ENCODE data around the gene ADAM22. TPM values are rescaled to one million over a fixed set of nuclear protein-coding genes. Genes with fewer than 3 reads are reported as not detected.

The ADAM22 gene
- total RNA-seq, 1 experiment from 2014 or later, result 10.0 TPM

GRCh38 chr7:88226201-88226600 is 292.1 kb downstream of the ADAM22 start (continued):
- TF ChIP-seq POLR2AphosphoS5 (IDR thresholded peaks at IDR 0.05; ENCODE audit: low read depth, low read length), result no peak
- no peak for TF ChIP-seq ELF1 (IDR thresholded peaks at IDR 0.05; ENCODE audit: borderline replicate concordance, low read depth)
- no peak for TF ChIP-seq CTCF (IDR thresholded peaks at IDR 0.05 in 2 of 3, conservative IDR thresholded peaks at IDR 0.05 in 1 of 3; ENCODE audit: borderline replicate concordance in 1 of 3, insufficient read depth in 1 of 3, low read depth in 2 of 3, low read length in 2 of 3)
- no peak for TF ChIP-seq MAX (IDR thresholded peaks at IDR 0.05)
- TF ChIP-seq ZNF274 (IDR thresholded peaks at IDR 0.05; ENCODE audit: low read depth, low read length), result no peak
- no peak for TF ChIP-seq RAD21 (IDR thresholded peaks at IDR 0.05; ENCODE audit: low read depth)

GRCh38 chr7:88226886-88227516 is 292.9 kb downstream of the ADAM22 start:
- Histone ChIP-seq H3K4me3 (replicated peaks in 1 of 2; ENCODE audit: low read depth in 1 of 2, low read length in 2 of 2) (peak overlapping the region in 1 of 2 experiments; percentile 22; a peak in 2 of 4 replicates), H3K27ac (ENCODE audit: low read depth, low read length) (peak overlapping the region; percentile 36; the same call in 1 of the 2 replicates), H3K9me3 (ENCODE audit: control insufficient read depth in 1 of 2, insufficient read depth in 1 of 2, low read depth in 1 of 2, low read length in 2 of 2) (no peaks in the 10 kb centered on the region), H3K4me2 (ENCODE audit: low read length) (peak overlapping the region; percentile 60), H3K27me3 (ENCODE audit: insufficient read depth, low read length) (no peaks in the 10 kb centered on the region), H4K20me1 (ENCODE audit: insufficient read depth) (no peaks in the 10 kb centered on the region), H3K36me3 (ENCODE audit: control insufficient read depth in 1 of 2, insufficient read depth in 2 of 2, low read length in 2 of 2) (no peaks in the 10 kb centered on the region), H3K4me1 (ENCODE audit: control insufficient read depth in 1 of 2, insufficient read depth in 2 of 2, low read length in 2 of 2) (peaks cover 17 to 37% of the 10 kb centered on the region in 2 experiments), H3K9ac (ENCODE audit: low read length) (0 out of 2 replicates have a peak overlapping the region, but pooled peaks have one; percentile 0), H3K79me2 (ENCODE audit: insufficient read depth, low read length) (no peaks in the 10 kb centered on the region), H3K9me2 (ENCODE audit: insufficient read depth) (no peaks in the 10 kb centered on the region), H2AFZ (ENCODE audit: low read depth, low read length, poor library complexity, severe bottlenecking) (no peak overlapping the region)
- CTCF ChIA-PET, result interaction anchor here (1.0 to 1.2 kb wide), 2 partner anchors 16 to 118 kb away, joined by 3 to 5 read pairs; no protein-coding TSS in a partner anchor
- POLR2A ChIA-PET, result no interaction called here
- no TSS peak for BruUV-seq (replicated peaks)
- intact Hi-C loops (cut with micrococcal nuclease), result no loop called here
- RAD21 ChIA-PET (ENCODE audit: low non-redundant PET in 1 of 2, low total read pairs in 2 of 2, uncharacterized antibody in 2 of 2, unreplicated experiment in 2 of 2), result no interaction called here
- TF ChIP-seq ELF1 (IDR thresholded peaks at IDR 0.05; ENCODE audit: borderline replicate concordance, low read depth) (no peak), CEBPB (IDR thresholded peaks at IDR 0.05; ENCODE audit: low read depth) (peak; percentile 82), RAD21 (IDR thresholded peaks at IDR 0.05; ENCODE audit: low read depth) (0 out of 2 replicates have a peak, but pooled peaks have one; percentile 15), EZH2phosphoT487 (IDR thresholded peaks at IDR 0.05; ENCODE audit: borderline replicate concordance) (no peak), ZFX (IDR thresholded peaks at IDR 0.05) (no peak), POLR2A (IDR thresholded peaks at IDR 0.05; ENCODE audit: borderline replicate concordance, extremely low read depth, insufficient read depth, insufficient read length) (no peak), ZNF274 (IDR thresholded peaks at IDR 0.05; ENCODE audit: low read depth, low read length) (no peak), SP1 (IDR thresholded peaks at IDR 0.05; ENCODE audit: low read depth) (peak; percentile 61), MAX (IDR thresholded peaks at IDR 0.05) (no peak; the same call in 1 of the 2 replicates), ATF3 (IDR thresholded peaks at IDR 0.05) (no peak), JUND (IDR thresholded peaks at IDR 0.05) (peak; percentile 55), EGR1 (IDR thresholded peaks at IDR 0.05; ENCODE audit: low read depth) (no peak), POLR2AphosphoS5 (IDR thresholded peaks at IDR 0.05; ENCODE audit: low read depth, low read length) (no peak), YY1 (IDR thresholded peaks at IDR 0.05; ENCODE audit: extremely low read depth, insufficient replicate concordance, low read depth, low read length) (no peak), SIN3A (IDR thresholded peaks at IDR 0.05; ENCODE audit: low read depth) (0 out of 2 replicates have a peak, but pooled peaks have one; percentile 25), FOSL1 (IDR thresholded peaks at IDR 0.05; ENCODE audit: low read depth) (peak; percentile 49)
- ATAC-seq (peak; percentile 83), DNase-seq (ENCODE audit: low read depth, low spot score) (peak; percentile 68)
